Psoas muscle (tissue), 8 donors: ENCODE measurements around the gene CLDND1. TPM values are rescaled to one million over a fixed set of nuclear protein-coding genes. Genes with fewer than 3 reads are reported as not detected.

Source experiments
- ATAC-seq, 4 donors: fragments of 200-7000 bp; cut with Tn5 transposase; one replicate each; pipeline ENCODE4 v1.9.1; 2020; ENCODE audit warnings: moderate library complexity in 3 of 4, mild to moderate bottlenecking in 2 of 4
- DNase-seq, 2 donors: peaks; one replicate each; pipeline ENCODE4 v3.0.0-alpha.2; 2020
- H3K27ac ChIP-seq: fragments of 200-600 bp; one replicate; pipeline ENCODE4 v1.8.0; 2022
- H3K27me3 ChIP-seq, 3 donors: fragments of 200-600 bp in 1 of 3; one replicate each; pipeline versions ENCODE4 v1.6.1 to v1.8.0; 2013 to 2022; ENCODE audit warnings: low read length in 2 of 3, mild to moderate bottlenecking in 2 of 3, moderate library complexity in 1 of 3; ENCODE audit not compliant: insufficient read depth in 3 of 3
- H3K36me3 ChIP-seq, 2 donors: fragments of 200-600 bp in 1 of 2; one replicate each; pipeline versions ENCODE4 v1.6.1 to v1.8.0; 2013 to 2022; ENCODE audit warnings: low read depth in 1 of 2, mild to moderate bottlenecking in 1 of 2, moderate library complexity in 1 of 2; ENCODE audit not compliant: insufficient read depth in 1 of 2
- H3K4me1 ChIP-seq: fragments of 200-600 bp; one replicate; pipeline ENCODE4 v1.8.0; 2022
- H3K4me3 ChIP-seq: fragments of 200-600 bp; one replicate; pipeline ENCODE4 v1.8.0; 2022; ENCODE audit warnings: mild to moderate bottlenecking
- H3K9me3 ChIP-seq: fragments of 200-600 bp; one replicate; pipeline ENCODE4 v1.8.0; 2022
- WGBS, 3 donors: extraction: QIAGEN DNeasy Blood & Tissue Kit; methylation state at CpG; one replicate each; pipeline versions ENCODE4 v1.1.6 to v1.1.7; 2013; 5-methylcytosine and 5-hydroxymethylcytosine counted together
- intact Hi-C, 2 donors: fragments of 100-400 bp; cut with DNase I; formaldehyde crosslinking; loops; one replicate each; pipeline versions ENCODE4 v1.11.0 to v1.14.2; 2022
- polyA plus RNA-seq, 3 donors: library from polyadenylated mRNA; stranded (reverse); fragments of 200-250 nt; gene quantifications; one replicate each; pipeline ENCODE4 v1.2.3, GENCODE V29; 2013
- total RNA-seq, 4 donors: library from RNA; stranded (reverse); fragmentation: NEBNext Ultra II Directional in 2 of 4; extraction: Animal tissue kit (Norgen Biotek cat#: 25700) in 2 of 4; gene quantifications; one replicate each; pipeline versions ENCODE4 v1.2.1 to v1.2.4, GENCODE V29; 2021 to 2023
- TF ChIP-seq, protein P1 (sequence below): fragments of 200-600 bp; IDR thresholded peaks from one replicate; pipeline ENCODE4 v1.8.0; 2022; ENCODE audit warnings: antibody characterized with exemption
- donor health status: healthy with polysubstance abuse.
- donor health status: DM: no; HTN: no; CAD: no; lungs with moderate emphysema.
- donor health status: Bipolar disorder and iron deficiency.
- donor health status: healthy.
- donor health status: DM: yes; HTN: yes; CAD: no.
- donor health status: DM: no; HTN: no; CAD: no.
- donor health status: DM: no; HTN: no; CAD: no.
- donor health status: DM: yes; HTN: yes; CAD: no.

The CLDND1 gene
- total and polyA plus RNA-seq, 7 donors, result 48.1 to 78.9 (median 63.3) TPM

DNA sequence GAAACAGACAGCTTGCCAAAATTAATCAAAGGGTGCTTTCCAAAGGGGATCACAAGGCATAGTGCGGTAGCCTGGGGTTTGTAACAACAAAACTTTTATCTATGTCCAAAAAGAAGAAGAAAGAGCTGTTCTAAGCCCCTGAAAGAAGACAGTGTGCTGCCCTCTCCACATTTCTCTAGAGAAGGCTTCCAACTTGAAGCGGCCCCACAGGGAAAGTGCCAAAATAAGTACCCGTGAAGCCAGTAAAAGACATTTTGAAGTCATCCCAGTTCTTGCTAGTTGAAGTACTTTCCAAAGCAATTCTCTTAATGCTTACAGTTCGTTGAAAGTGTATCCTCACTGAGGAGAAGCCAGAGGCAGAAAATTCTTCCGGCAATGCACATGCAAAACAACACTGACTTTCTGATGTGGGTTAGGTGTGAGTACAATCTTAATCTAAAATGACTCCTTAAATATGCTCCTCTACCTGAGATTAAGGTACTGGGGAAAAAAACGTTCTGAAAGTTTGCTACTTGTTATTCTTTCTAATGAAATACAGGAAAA, 30.4 kb upstream of the CLDND1 start:
- Histone ChIP-seq H3K36me3 (no peaks in the 10 kb centered on the region), H3K4me1 (no peaks in the 10 kb centered on the region), H3K27me3 (no peaks in the 10 kb centered on the region), H3K27ac (no peak overlapping the region), H3K4me3 (no peak overlapping the region), H3K9me3 (no peaks in the 10 kb centered on the region)
- TF ChIP-seq, protein P1, sequence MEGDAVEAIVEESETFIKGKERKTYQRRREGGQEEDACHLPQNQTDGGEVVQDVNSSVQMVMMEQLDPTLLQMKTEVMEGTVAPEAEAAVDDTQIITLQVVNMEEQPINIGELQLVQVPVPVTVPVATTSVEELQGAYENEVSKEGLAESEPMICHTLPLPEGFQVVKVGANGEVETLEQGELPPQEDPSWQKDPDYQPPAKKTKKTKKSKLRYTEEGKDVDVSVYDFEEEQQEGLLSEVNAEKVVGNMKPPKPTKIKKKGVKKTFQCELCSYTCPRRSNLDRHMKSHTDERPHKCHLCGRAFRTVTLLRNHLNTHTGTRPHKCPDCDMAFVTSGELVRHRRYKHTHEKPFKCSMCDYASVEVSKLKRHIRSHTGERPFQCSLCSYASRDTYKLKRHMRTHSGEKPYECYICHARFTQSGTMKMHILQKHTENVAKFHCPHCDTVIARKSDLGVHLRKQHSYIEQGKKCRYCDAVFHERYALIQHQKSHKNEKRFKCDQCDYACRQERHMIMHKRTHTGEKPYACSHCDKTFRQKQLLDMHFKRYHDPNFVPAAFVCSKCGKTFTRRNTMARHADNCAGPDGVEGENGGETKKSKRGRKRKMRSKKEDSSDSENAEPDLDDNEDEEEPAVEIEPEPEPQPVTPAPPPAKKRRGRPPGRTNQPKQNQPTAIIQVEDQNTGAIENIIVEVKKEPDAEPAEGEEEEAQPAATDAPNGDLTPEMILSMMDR, result no peak
- ATAC-seq (no peak), DNase-seq (no peak)
- intact Hi-C loops, result no loop called here
- WGBS, 3 donors, result 64 to 68% (median 65%) methylated on average over 6 of the region's 6 CpGs

DNA sequence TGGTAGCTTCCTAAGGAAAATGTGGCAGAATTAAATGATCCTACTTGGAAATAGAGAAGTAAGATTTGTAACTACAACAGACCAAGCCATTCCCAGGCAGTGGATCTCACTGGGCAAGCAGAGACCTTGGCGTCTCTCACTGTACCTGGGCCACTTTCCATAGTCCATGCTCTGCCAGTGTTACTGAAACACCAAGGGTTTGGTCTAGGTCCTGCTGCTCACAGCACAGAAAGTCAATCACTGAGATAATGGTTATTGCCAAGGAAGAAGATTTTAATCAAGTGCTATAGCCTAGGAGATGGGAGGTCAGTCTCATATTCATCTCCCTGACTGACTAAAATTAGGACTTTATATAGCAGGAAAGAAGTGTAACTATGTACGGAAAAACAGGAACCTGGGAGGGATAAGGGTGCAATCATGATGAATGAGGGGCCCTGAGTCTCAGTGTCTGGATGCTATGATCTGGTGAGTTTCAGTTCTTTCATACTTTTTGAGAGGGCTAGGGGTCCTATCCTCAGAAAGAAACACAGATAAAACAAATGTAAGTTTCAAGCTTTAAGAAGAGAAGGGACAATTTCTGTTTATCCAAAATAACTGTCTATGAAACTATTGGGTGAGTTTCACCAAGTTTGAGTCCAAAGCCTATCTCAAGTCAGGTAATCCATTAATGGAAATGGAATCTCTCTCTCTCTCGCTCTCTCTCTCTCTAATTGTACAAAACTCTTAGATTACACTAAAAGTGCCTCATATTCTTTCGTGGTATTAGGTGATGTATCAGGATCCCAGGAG, 29.7 kb upstream of the CLDND1 start:
- 79 to 90% (median 81%) methylated on average over 4 of the region's 4 CpGs for WGBS, 3 donors
- Histone ChIP-seq H3K4me1 (no peaks in the 10 kb centered on the region), H3K27ac (no peak overlapping the region), H3K9me3 (no peaks in the 10 kb centered on the region), H3K4me3 (no peak overlapping the region), H3K27me3 (no peaks in the 10 kb centered on the region), H3K36me3 (no peaks in the 10 kb centered on the region)
- DNase-seq (no peak), ATAC-seq (no peak)
- intact Hi-C loops, result no loop called here
- TF ChIP-seq, protein P1, result no peak

DNA sequence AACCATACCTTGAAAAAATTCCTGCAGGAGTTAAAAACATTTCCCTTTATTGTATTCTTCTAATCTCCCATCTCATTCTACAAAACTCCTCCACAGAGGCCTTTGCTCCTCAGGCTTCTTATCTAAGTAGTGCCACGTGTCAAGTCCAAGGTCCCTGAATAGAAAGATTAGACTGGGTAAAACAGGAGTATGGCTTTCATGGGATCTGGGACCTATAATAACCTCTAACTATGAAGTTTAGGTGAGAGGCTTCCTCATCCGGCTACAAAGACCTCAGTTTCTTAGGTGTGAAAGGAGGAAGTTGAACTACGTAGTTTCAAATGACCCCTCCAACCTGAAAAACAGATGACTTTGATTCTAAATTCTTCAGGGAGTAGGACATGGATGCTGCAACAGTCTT, 29.1 kb upstream of the CLDND1 start:
- DNase-seq (no peak), ATAC-seq (no peak)
- Histone ChIP-seq H3K27me3 (no peaks in the 10 kb centered on the region), H3K27ac (no peak overlapping the region), H3K36me3 (no peaks in the 10 kb centered on the region), H3K4me1 (no peaks in the 10 kb centered on the region), H3K9me3 (no peaks in the 10 kb centered on the region), H3K4me3 (no peak overlapping the region)
- intact Hi-C loops, result no loop called here
- WGBS, 3 donors, result 69 to 77% (median 72%) methylated on average over 3 of the region's 3 CpGs
- TF ChIP-seq, protein P1, result no peak

DNA sequence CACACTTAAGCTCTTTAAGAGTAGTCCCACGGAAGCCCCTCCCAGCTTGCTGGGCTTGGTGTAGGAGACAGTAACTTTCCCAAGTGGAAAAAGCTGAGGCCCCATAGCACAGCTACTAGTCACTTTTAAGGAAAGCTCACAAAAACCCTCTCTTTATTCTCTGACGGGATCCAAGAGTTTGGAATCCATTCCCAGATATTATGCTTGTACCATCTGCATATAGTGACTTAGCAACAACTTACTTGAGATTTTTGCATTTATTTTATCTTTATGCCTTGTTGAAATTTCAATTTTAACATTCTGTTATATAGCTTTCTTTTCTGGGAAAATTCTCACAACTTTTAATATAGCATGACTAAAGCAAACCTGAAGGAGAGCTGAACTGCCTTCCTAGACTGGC, 28.5 kb upstream of the CLDND1 start:
- TF ChIP-seq, protein P1, result no peak
- no peak for DNase-seq
- no peak for ATAC-seq
- no peaks in the 10 kb centered on the region for H3K4me1 ChIP-seq
- H3K36me3 ChIP-seq, result no peaks in the 10 kb centered on the region
- H3K4me3 ChIP-seq, result no peak overlapping the region
- H3K27me3 ChIP-seq, result no peaks in the 10 kb centered on the region
- no peak overlapping the region for H3K27ac ChIP-seq
- no peaks in the 10 kb centered on the region for H3K9me3 ChIP-seq
- intact Hi-C loops, result no loop called here
- 85 to 90% (median 90%) methylated on average over 2 of the region's 2 CpGs for WGBS, 3 donors
